Measurements from ENCODE around the gene FAM120B.
"Not testable (repeated sequence)": the region's sequence is repeated elsewhere in the genome, so short reads cannot be mapped to it uniquely, and the experiment has no call there.

The FAM120B gene

GRCh38 chr6:170307080-170307545, 555 bp downstream of the FAM120B start:
- DNase-seq = no peak

GRCh38 chr6:170308761-170309160, 2.2 kb downstream of the FAM120B start:
- no peak for DNase-seq

GRCh38 chr6:170311696-170312095, 5.1 kb downstream of the FAM120B start:
- DNase-seq = no peak

GRCh38 chr6:170312876-170313275, 6.3 kb downstream of the FAM120B start:
- no peak for DNase-seq

- no peak for DNase-seq
These were observed 7.2 kb downstream of the FAM120B start for GRCh38 chr6:170313716-170314295.

- no peak for DNase-seq
These were observed 8.4 kb downstream of the FAM120B start for GRCh38 chr6:170314983-170315382.

- no peak for DNase-seq
These were observed 9.5 kb downstream of the FAM120B start for GRCh38 chr6:170316071-170316470.

GRCh38 chr6:170317076-170317475, 10.5 kb downstream of the FAM120B start:
- DNase-seq = no peak

GRCh38 chr6:170317718-170318117, 11.2 kb downstream of the FAM120B start:
- DNase-seq = no peak

- no peak for DNase-seq
These were observed 22.8 kb downstream of the FAM120B start for GRCh38 chr6:170329321-170329720.

- not testable (repeated sequence) for DNase-seq
These were observed 28.6 kb downstream of the FAM120B start for GRCh38 chr6:170335199-170335598.

GRCh38 chr6:170344631-170345576, 38.3 kb downstream of the FAM120B start:
- no peak for DNase-seq

GRCh38 chr6:170345662-170346061, 39.1 kb downstream of the FAM120B start:
- no peak for DNase-seq

GRCh38 chr6:170346649-170347048, 40.1 kb downstream of the FAM120B start:
- no peak for DNase-seq

- no peak for DNase-seq
These were observed 40.5 kb downstream of the FAM120B start for GRCh38 chr6:170347091-170347490.

- DNase-seq = no peak
These were observed 41.4 kb downstream of the FAM120B start for GRCh38 chr6:170347975-170348374.

GRCh38 chr6:170351456-170351855, 44.9 kb downstream of the FAM120B start:
- DNase-seq = not testable (repeated sequence)

GRCh38 chr6:170355190-170355589, 48.6 kb downstream of the FAM120B start:
- DNase-seq = not testable (repeated sequence)

- DNase-seq = no peak
These were observed 49.1 kb downstream of the FAM120B start for GRCh38 chr6:170355661-170356060.

GRCh38 chr6:170357812-170358211, 51.3 kb downstream of the FAM120B start:
- DNase-seq = no peak

GRCh38 chr6:170358496-170358895, 51.9 kb downstream of the FAM120B start:
- DNase-seq = no peak

GRCh38 chr6:170360476-170360875, 53.9 kb downstream of the FAM120B start:
- no peak for DNase-seq

GRCh38 chr6:170361335-170361734, 54.8 kb downstream of the FAM120B start:
- DNase-seq = no peak

- DNase-seq = no peak
These were observed 55.6 kb downstream of the FAM120B start for GRCh38 chr6:170362121-170362520.
